Activated CD4-positive, CD25-positive, alpha-beta regulatory T cell treated with anti-CD3 and anti-CD28 coated beads, Interleukin-2, amount 50 U/mL, for 16 hours (primary cell): ENCODE data around the gene PTPRM.
"Not testable (repeated sequence)": the region's sequence is repeated elsewhere in the genome, so short reads cannot be mapped to it uniquely, and the experiment has no call there.

ENCODE experiments used
- DNase-seq: peaks from one replicate; pipeline ENCODE4 v3.0.0-alpha.2; 2020; ENCODE audit warnings: low read depth, low spot score

Gene PTPRM

DNA sequence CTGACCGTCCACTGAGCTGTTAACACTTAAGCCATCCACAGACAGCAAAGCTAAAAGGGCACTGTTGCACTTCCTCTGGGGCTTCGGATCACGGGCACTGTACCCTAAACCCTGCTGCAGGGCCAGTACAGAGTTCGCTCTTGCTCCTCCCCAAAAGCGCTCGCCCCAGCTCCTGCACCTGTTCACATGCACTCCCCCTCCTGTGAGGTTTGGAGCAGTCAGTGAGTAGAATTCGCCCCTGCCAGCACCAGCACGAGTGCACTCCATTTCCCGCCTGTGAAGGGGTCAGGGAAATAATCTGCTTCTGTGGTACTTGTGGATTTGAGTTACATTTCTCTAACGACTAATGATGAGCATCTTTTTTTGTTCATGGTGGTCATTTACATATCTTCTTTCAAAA is 158.8 kb downstream of the PTPRM start:
- DNase-seq = no peak

DNA sequence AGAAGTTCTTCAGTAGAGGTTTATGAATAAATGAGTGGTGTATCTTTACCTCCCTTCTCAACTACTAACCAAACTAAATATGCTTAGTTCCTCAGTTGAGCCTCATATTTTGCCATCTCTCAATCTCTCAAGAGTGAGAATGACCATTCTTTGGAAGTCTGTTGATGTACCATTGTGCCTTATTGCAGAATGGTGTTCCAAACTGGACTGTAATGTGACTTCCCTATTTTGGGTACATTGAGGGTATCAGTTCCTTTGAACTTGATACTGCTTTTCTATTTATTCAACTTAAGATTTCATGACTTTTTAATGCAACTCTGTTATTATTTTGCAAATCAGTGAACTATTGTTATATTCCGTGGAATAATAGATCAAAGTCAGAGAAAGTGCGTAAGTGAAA is 159.4 kb downstream of the PTPRM start:
- no peak for DNase-seq

DNA sequence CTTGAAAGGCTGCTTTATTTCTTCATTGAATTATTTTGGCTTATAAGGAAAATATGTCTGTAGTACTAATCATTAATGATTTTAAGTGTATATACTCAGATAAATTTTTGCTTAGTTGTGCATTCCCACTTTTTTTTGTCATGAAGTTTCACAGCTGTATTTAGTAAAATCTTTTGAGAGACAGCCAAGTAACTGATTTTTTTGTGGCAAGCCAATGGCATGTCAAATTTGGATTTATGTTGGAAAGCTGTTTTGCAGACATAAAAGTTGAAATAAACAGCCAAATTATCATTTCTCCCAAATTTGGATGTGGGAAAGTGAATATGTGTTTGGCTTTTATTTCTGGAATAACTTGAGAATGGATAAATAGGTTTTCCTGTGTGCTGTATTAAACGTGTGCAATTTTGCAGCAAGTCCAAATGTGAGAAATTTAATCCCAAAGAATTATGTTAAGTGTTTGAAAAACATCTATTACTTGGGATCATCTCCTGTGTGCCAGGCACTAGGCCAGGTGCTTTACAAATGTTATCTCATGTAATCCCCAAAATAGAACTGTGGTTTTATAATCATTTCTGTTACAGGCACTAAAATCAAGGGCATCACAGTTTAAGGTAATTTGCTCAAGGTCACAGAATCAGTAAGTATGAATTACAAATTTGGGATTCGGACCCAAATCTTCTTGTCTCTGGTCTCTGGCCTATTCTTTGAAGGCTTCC is 160.4 kb downstream of the PTPRM start:
- no peak for DNase-seq

DNA sequence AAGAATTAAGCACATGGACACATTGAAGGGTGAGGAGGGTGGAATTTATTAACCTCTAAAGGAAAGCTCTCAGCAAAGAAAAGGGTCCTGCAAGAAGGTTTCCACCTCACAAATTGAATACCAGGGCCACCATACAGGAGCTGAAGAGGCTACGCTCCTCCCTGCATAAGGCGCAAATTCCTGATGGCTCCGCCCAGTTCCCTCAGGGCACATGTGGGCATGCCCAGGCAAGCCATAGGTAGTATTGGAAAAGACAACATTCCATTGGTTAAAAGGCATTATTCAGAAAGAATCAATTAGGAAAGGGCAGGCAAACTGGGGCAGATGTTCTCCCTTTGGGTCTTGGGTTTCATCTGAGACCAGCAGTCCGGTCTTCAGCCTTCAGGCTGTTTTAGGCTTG is 161.2 kb downstream of the PTPRM start:
- DNase-seq = no peak

DNA sequence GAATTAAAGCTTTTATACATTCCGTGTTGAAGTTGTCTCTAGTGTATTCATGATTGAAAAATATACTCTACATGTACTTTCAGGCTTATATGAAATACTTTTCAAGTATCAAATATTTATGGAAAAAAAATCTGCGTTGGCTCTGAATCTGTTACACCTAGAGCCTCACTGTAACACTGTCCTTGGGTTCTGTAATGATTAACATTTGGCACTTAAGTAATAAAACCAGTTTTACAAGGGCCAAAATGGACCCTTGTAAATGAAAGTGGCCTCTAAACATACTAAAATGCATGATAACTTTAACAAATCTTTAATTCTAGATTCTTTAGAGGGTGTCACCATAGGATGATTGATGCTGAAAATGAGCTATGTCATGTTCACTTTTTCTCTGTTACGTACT is 162.8 kb downstream of the PTPRM start:
- no peak for DNase-seq

DNA sequence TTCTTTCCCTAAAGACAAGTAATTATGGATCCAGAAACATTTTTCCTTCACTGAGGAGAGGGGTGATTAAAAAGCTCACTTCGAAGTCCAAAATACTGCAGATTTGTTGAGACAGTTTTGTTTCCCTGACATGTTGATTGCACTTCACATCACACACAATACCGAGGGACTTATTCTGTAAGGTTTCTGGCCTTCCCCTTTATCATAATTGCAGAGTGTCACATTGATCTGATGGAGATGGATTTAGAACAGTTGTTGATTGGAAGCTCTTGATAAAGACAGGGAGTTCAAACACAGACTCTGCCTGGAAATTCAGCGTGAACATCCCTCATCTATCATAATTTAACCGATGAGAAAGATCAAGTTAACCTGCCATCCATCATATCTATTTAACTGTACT is 163.6 kb downstream of the PTPRM start:
- no peak for DNase-seq

DNA sequence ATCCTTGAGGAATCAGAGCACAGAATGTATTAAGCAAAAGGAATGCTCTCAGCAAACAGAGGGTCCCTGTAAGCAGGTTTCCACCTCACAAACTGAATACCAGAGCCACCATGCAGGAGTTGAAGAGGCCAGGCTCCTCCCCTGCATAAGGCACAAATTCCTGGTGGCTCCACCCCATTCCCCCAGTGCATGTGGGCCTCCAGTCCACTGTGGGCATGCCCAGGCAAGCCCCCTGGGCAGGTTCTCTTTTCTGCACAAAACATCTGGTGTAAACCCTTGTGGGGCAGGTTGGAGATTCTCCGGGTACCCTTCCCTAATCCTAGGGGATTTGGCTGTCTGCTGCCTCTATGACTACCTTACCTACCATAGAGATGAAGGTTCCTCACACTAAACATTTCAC is 166.5 kb downstream of the PTPRM start:
- DNase-seq = no peak

DNA sequence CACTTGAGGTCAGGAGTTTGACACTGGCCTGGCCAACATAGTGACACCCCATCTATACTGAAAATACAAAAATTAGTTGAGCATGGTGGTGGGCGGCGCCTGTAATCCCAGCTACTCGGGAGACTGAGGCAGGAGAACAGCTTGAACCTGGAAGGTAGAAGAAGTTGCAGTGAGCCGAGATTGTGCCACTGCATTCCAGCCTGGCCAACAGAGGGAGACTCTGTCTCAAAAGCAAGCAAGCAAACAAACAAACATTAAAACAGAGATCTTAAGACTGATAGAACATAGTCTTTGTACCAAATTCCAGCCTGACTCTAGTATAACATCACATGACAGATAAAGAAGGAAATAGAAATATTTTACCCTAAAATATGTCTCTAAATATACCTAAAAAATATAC is 168.1 kb downstream of the PTPRM start:
- no peak for DNase-seq

DNA sequence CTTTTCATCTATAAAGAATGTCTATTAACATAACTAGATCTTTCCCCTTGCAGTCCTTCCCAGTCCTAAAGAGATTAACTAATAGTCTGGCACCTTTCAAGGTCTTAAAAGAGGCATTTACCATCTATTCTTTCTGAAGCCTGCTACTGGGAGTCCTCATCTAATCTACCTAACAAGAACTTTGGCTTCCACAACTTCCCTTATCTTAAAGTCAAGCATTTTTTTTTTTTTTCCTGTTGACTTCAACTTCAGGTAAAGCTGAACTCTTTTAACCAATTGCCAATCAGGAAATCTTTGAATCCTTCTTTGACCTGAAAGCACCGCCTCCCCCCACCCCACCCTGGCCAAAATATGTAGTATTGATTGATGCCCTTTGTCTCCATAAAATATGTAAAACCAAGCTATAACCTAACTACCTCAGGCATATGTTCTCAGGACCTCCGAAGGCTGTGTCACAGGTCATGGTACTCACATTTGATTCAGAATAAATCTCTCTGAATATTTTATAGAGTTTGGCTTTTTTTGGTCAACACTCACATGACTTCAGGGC is 168.6 kb downstream of the PTPRM start:
- DNase-seq = no peak

DNA sequence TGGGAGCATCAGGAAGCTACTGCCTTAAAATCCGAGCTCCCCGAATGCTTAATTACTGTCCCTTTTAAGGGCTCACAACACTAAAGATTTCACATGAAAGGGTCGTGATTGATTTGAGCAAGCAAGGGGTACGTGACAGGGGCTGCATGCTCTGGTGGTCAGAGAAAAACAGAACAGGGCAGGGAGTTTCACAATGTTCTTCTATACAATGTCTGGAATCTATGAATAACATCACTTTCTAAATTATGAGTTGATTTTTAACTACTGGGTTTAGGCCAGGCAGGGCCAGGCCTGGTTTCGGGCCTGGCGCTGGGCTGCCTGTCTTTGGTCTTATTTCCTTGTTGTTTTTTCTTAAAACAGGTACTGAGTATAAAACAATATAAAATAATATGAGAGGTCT is 169.4 kb downstream of the PTPRM start:
- not testable (repeated sequence) for DNase-seq

DNA sequence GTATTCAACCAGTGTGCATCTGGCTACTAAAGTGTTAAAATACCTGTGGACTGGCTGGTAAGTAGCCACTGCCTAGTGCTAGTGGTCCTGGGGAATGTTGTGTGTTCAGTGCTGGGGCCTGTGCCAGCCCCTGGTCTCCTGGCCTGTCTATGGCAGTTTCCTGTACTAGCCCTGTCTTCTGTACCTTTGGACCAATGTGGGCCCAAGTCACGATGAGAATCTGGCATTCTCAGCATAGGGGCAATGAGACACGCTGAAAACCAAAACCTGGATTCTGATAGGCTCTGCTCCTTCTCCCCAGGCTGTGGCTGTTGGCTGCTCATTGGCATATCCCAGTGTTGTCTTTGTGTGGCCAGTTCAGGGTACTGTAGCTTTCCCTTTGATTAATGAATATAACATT is 170.4 kb downstream of the PTPRM start:
- DNase-seq = no peak

DNA sequence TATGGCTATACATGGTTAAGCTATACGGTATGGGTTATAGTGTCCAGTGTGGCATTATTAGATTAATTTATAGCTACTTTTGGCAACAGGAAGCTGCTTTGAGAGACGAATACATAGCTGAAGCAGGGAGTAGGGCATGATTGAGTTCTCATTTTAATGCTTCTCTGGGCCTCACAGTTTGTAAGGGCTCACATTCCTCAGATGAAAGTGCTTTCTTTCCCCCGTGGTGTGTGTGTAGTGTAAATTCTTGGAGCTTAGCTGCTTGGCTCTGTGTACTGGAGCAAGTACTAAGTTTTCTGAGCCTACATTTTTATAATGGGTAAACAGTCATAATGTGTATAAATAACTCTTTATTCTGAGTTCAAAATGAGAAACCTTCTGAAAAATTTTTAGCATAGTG is 173.7 kb downstream of the PTPRM start:
- DNase-seq = no peak

DNA sequence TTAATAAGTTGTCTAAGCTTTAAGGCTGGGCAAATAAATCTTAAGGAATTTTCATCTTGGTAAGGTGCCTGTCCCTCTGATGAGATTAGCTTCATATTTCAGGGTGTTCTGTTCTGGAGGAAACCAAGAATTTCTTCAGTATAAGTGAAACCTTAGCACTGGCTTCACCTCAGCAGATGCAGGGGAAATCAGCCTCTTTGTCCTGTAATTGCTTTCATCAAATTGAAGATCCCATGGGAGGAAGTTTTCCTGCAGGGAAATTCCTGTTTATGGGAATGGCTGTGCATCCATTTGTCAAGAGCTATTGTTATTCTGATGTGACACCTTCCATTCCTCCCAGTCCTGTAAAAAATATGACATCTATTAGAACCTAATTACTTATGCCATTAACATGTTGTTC is 174.5 kb downstream of the PTPRM start:
- DNase-seq = no peak

DNA sequence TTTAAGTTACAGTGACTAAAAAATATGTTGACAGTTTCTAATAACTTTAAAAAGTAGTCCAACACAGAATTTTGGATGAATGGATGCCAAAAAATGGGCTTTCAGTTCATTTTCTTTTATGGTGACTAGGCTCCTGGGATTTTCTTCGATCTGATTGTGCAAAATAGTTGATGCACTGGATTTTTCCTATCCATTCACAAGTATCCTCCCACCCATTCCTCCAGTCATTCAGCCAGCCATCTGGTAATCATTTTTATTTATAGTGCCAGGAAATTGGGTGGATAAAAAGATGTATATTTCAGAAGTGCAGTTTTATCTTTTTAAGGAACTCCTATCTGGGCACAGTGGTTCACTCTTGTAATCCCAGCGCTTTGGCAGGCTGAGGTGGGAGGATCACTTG is 175.1 kb downstream of the PTPRM start:
- no peak for DNase-seq

DNA sequence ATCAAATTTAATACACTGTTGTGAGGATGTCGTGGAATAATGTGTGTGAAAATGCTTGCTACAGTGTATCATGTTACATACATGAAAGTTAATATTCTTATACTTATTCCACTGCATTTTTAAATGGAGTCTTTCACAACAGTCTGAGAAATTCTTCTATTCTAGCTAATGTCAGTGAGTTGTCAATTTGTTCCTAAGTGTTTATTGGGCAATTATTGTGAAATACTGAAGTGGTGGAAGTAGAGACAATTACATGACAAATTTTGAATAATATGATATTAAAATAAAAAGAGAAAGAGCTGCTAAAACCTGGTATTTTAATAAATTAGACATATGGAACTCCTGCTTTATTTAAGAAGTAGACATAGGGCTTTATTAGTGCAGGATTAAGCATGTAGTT is 176.1 kb downstream of the PTPRM start:
- DNase-seq = no peak

DNA sequence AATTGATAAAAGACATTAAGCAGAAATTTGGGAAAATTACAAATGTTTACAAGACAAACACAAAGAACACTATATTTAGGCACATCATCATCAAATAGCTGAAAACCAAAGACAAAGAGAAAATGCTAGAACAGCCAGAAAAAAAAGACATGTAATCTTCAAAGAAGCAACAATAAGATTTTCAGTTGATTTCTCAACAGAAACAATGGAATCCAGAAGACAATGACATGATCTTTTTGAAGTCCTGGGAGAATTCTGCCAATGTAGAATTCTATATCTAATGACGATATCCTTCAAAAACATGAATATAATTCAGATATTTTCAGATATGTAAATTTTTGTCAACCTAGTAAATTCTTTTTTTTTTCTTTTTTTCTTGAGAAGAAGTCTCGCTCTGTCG is 179.0 kb downstream of the PTPRM start:
- DNase-seq = no peak

DNA sequence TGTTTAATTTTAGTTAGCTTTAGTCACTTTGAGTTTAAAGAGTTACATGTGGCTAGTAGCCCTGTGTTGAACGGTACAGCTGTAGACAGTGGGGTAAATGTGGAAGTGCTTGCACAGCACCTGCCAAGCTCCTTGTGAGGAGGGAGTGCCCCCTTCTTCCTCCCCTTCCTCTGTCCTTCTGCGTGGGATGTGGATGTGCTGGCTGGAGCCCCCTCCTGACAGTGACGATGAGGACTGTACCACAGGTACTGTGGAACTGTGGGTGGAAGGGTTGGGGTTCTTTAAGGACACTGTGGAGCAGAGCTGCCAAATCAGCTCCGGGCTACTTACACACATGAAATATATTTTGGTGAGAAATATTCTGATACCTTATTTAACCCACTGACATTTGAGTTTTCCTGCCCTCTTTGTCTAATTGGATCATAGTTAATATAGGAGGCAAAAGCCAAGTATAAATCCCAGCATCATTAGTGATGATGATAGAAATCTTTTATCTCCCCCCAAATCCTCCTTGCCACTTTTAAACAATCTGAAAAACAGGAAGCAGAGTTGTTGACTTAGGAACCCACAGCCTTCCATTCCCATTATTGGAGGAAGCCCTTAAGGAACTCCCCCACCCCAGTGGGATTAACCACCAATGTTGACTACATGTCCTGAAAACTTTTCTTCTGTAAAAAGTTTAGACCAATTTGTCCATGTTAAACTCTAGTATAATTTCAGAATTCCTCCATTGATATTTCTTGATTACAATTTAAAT is 181.3 kb downstream of the PTPRM start:
- no peak for DNase-seq

DNA sequence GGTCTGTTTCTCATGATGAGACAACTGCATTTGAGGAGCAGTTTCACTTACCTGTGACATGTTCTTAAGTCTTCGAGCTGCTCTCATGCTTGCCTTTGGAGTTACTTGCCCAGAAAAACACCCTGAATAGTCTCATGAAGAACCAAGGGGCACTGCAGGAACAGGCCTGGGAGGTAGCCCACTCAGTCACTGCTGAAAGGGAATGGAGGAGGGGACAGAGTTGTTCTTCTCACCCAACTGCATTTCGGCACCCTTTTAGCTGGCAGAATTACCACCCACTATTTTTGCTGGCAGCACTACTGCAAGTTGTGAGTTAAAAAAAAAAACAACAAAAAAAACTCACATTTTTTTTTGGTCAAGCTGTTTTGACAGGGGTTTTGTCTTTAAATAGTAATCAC is 181.9 kb downstream of the PTPRM start:
- DNase-seq = no peak

DNA sequence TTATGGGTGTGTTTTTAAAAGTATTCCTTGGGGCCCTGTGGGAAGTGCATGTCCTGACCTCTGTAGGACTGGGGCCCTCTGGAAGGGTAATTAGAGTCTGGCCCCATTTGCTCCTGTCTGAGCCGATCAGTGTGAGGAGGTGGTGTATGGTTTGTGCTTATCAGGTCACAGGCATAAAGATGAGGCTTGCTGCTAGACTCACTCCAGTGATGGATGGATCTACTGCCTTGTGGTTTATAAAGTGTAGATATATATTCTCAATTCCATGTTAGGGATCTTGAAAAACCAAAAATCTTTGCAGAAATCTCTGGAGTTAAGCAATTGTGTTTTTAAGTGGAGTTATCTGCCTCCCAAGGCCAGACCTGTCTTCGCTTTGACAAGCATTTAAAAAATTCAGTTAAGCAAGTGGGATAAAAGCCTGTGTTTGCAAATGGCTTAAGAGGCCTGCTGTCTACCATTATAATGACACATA is 182.4 kb downstream of the PTPRM start:
- DNase-seq = no peak

DNA sequence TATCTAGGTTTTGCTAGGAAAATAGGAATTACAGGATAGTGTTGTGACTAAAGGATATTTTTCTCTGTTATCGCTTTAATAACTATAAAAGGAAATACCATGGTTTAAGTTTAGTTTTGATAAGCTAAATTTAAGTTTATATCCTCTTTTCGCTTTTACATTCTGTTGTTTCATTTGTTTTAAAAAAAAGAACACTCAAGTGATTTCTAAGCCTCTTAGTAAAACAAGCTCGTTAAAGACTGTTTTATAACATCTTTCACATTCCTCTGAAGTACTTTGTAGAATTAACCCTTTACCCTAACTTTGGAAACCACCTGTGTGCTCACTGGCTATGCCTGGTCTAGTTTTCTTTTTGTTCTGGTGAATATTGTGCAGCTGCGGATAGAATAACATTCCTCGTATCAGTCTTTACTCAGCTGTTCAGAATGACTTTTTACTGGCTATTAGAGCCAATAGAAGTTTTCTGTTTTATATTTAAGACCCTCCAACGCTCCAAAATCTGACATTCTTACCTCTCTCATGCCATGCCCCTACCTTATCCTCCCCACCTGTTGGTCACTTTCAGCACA is 183.1 kb downstream of the PTPRM start:
- no peak for DNase-seq

DNA sequence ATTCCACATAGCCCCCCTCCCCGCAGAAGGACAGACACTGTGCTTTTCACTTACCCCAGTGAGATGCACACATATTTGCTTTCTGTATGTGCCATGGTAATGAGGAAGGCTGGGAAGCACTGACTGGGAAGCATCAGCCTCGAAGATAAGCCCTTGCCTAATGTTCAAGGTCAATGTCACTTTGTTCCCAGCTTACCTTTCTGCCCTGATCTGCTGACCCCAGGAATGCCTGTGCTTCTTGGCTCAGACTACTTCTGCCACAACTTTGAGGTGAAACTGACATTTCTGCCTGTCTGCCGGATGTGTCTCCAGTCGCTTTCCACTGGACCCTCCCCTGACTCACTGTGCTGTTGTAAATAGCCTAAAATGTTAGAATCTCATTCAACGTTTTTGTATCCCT is 183.8 kb downstream of the PTPRM start:
- no peak for DNase-seq

DNA sequence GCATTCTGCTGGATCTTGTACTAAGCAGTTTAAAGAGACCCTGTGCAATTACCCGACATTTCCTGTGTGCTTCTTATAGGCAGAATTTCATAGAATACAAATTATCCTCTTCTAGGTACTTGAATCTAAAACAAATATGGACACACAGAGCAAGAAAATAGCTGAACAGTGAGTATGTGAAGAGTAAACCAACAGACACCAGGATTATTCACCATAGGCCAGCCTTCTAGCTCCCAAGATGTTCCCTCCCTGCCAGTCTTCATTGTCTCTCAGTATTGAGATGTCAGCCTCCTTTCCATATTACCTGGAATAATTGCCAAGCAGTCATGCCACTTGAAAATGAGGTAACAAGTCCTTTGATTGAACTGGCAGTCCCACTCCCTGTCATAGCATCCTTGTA is 187.1 kb downstream of the PTPRM start:
- no peak for DNase-seq

DNA sequence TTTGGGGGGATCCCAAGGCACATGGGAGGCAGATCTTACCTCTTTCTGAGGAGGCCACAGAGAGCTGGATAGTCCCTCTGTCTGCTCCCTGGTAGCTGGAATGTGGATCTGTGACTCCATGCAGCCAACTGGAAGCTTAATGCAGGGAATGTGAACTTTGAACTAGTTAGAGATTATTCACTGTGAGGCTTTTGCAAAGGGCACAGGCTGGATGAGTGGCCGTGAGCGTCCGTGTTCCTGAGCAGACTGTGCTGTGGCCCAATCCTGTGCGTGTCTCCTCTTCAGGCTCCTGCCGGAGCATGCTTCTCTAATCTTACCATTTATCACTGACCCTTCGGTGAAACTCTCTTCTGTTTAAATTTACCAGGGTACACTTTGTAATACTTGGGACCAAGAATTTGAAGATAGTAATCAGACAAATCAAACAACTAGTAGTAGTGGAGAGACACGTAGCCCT is 187.6 kb downstream of the PTPRM start:
- no peak for DNase-seq
